IMR-90 (cell line): ENCODE results near the gene ETV4.

Source experiments
- MXI1 ChIP-seq: IDR thresholded peaks from 2 replicates; pipeline ENCODE4 v1.6.1; 2012; ENCODE audit warnings: low read depth, mild to moderate bottlenecking, low read length, moderate library complexity, borderline replicate concordance
- POLR2A ChIP-seq: IDR thresholded peaks from 2 replicates; pipeline ENCODE4 v1.6.1; 2012; ENCODE audit warnings: mild to moderate bottlenecking, low read depth, low read length
- TF ChIP-seq, protein P1 (sequence below): conservative IDR thresholded peaks from 2 replicates; pipeline ENCODE4 v1.5.1; 2012; ENCODE audit warnings: mild to moderate bottlenecking, low read depth, low read length, improper control_type of control experiment

DNA sequence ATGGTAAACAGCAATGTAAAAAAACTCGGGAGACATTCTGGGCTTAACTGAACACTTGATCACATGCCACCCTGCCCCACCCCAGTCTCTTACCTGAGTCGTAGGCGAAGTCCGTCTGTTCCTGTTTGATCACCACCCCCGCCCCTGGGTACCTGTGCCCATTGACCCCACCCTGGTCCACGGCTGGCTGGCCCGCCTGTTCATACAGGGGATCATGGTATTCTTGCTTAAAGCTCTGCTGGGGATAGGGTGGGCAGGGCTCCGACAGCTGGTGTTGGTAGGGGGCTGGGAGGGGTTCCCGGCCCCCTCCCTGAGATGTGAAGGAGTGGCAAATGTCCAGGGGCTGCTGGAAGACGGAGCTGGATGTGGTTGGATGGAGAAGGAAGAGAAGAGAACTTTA lies 13.6 kb downstream of the ETV4 start:
- TF ChIP-seq, protein P1, sequence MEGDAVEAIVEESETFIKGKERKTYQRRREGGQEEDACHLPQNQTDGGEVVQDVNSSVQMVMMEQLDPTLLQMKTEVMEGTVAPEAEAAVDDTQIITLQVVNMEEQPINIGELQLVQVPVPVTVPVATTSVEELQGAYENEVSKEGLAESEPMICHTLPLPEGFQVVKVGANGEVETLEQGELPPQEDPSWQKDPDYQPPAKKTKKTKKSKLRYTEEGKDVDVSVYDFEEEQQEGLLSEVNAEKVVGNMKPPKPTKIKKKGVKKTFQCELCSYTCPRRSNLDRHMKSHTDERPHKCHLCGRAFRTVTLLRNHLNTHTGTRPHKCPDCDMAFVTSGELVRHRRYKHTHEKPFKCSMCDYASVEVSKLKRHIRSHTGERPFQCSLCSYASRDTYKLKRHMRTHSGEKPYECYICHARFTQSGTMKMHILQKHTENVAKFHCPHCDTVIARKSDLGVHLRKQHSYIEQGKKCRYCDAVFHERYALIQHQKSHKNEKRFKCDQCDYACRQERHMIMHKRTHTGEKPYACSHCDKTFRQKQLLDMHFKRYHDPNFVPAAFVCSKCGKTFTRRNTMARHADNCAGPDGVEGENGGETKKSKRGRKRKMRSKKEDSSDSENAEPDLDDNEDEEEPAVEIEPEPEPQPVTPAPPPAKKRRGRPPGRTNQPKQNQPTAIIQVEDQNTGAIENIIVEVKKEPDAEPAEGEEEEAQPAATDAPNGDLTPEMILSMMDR: no peak
- no peak for TF ChIP-seq MXI1
- no peak for TF ChIP-seq POLR2A
